ENCODE measurements around the gene CD99L2. TPM values are rescaled to one million over a fixed set of nuclear protein-coding genes. Genes with fewer than 3 reads are reported as not detected.

CD99L2 gene
- total RNA-seq, 1 experiment from 2014 or later, result 7.3 TPM

- no peaks in the 10 kb centered on the region for H3K4me1 Mint-ChIP-seq
- no peak overlapping the region for H3K27ac ChIP-seq (ENCODE audit: insufficient read length, low read depth, low read length)
- H3K27ac Mint-ChIP-seq, result no peak overlapping the region
Observed at GRCh38 chrX:150834695-150835094, 63.8 kb downstream of the CD99L2 start.

More at GRCh38 chrX:150834695-150835094, 63.8 kb downstream of the CD99L2 start:
- no peak overlapping the region for H4K91ac ChIP-seq (ENCODE audit: insufficient read length, low read depth, low read length)
- no peak overlapping the region for H3K18ac ChIP-seq (ENCODE audit: insufficient read length, low read depth, low read length)
- no peaks in the 10 kb centered on the region for H3K9me3 ChIP-seq (ENCODE audit: control insufficient read depth, low read depth, low read length)
- no peaks in the 10 kb centered on the region for H3K23me2 ChIP-seq (ENCODE audit: insufficient read length, low read depth, low read length, poor library complexity, severe bottlenecking)
- H4K8ac ChIP-seq (replicated peaks; ENCODE audit: insufficient read length, low read depth, low read length), result no peak overlapping the region
- Mint-ChIP-seq H3K36me3 (ENCODE audit: insufficient read depth in 1 of 3, low read depth in 3 of 3) (peaks cover 11 to 16% (median 14%) of the 10 kb centered on the region in 3 experiments), H3K4me3 (no peak overlapping the region), H3K27me3 (ENCODE audit: low read depth) (no peaks in the 10 kb centered on the region), H3K9me3 (peaks cover 51 to 60% of the 10 kb centered on the region in 2 experiments)
- no peaks in the 10 kb centered on the region for H3K79me1 ChIP-seq (ENCODE audit: insufficient read depth, low read depth, low read length, poor library complexity, severe bottlenecking)
- no peak overlapping the region for H3K9ac ChIP-seq (ENCODE audit: extremely low read depth, insufficient read length, low read length)
- no peak overlapping the region for H2BK20ac ChIP-seq (ENCODE audit: low read depth, low read length, poor library complexity, severe bottlenecking)
- no peaks in the 10 kb centered on the region for H3K27me3 ChIP-seq (ENCODE audit: insufficient read depth, low read length)
- no peak overlapping the region for H2AK5ac ChIP-seq (ENCODE audit: insufficient read length, low read length)
- H3K14ac ChIP-seq (ENCODE audit: insufficient read depth, low read length), result no peak overlapping the region
- H3K56ac ChIP-seq (ENCODE audit: insufficient read length, low read depth, low read length), result no peak overlapping the region
- H3K4ac ChIP-seq (ENCODE audit: low read depth, low read length), result no peak overlapping the region
- H4K20me1 ChIP-seq (ENCODE audit: control insufficient read depth, insufficient read depth, insufficient read length), result no peaks in the 10 kb centered on the region
- H3T11ph ChIP-seq (ENCODE audit: low read length), result no peak overlapping the region
- no peak overlapping the region for H2BK120ac ChIP-seq (ENCODE audit: low read depth, low read length, poor library complexity, severe bottlenecking)
- H2BK5ac ChIP-seq (ENCODE audit: insufficient read length, low read length), result no peak overlapping the region
- H3K4me2 ChIP-seq (ENCODE audit: insufficient read depth, insufficient read length, low read length), result no peak overlapping the region
- H2BK15ac ChIP-seq (ENCODE audit: low read depth, low read length), result no peak overlapping the region
- no peak for TF ChIP-seq CTCF (conservative IDR thresholded peaks at IDR 0.05)
- H4K5ac ChIP-seq (ENCODE audit: insufficient read length, low read depth, low read length), result no peak overlapping the region
- no peak overlapping the region for H2BK12ac ChIP-seq (ENCODE audit: insufficient read length, low read depth, low read length)
- H3K4me1 ChIP-seq (ENCODE audit: insufficient read depth, low read length), result no peaks in the 10 kb centered on the region
- H3K79me2 ChIP-seq (ENCODE audit: insufficient read depth, low read length), result no peaks in the 10 kb centered on the region
- no CpG with 5 or more reads among the region's 1 CpG for WGBS (ENCODE audit: extremely low coverage, insufficient read length, low lambda C conversion rate)
- no peak for DNase-seq
- no peak overlapping the region for H2AFZ ChIP-seq (ENCODE audit: low read length)
- no peak overlapping the region for H3K23ac ChIP-seq (ENCODE audit: insufficient read length, low read depth, low read length)
